RWPE1 (cell line): Measurements from ENCODE around the gene RASSF5.

Experiments
- CTCF ChIA-PET: fragments of 350-600 bp; sonication (Branson Sonifier 250); formaldehyde crosslinking; extraction: SDS; loops from one replicate; lab custom pipeline; 2021; lab: Yijun Ruan, JAX
- POLR2A ChIA-PET: fragments of 400-600 bp; formaldehyde crosslinking; extraction: SDS; loops from one replicate; lab custom pipeline; 2020; ENCODE audit warnings: antibody characterized with exemption; ENCODE audit not compliant: low non-redundant PET; lab: Yijun Ruan, JAX
- DNase-seq: peaks from one replicate; pipeline ENCODE4 v3.0.0; 2012; ENCODE audit warnings: low spot score
- H3K27ac ChIP-seq: fragments of 450-650 bp; 2 replicates; pipeline ENCODE4 v1.5.1; 2017
- CTCF ChIP-seq: fragments of 450-650 bp; conservative IDR thresholded peaks from 2 replicates; pipeline ENCODE4 v1.5.1; 2017; ENCODE audit warnings: low read depth, mild to moderate bottlenecking

Gene RASSF5

DNA sequence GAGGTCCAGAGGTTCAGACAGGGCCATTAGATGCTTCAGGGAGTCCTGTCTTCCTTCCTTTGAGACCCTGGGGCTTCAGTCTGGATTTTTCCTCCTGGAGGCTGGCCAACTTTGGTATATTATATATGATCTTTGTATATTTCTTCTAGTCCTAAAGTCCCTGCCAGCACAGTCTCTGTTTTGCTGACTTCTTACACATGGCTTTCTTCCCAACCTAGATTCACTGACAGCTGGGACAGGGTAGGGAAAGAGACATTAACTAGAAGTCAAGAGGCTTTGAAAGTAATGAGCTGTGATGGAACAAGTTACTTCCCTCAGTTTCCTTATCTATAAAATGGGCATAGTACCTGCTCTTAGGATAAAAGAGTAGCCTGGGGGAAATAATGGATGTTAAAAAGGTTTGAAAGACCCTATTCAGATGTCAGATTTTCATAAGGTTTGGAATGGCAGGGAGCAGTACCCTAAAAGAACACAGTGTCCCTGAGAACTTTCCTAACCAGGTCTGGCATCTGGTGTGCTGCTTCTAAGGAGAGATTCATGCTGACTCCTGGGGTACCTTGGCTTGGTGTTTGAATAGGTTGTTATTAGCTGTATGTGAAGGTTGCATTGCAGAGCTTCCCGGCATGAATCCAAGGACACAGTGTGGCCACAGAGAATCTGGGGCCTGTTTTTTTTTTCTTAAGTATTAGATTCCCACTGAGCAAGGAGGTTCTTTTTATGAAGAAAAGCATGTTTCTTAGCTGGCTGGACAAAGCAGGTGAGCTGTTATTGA is 47.6 kb downstream of the RASSF5 start:
- DNase-seq: no peak
- no peak for TF ChIP-seq CTCF
- POLR2A ChIA-PET: interaction anchor here (0.8 kb wide), 1 partner anchor 42 kb away, joined by 3 read pairs; no protein-coding TSS in a partner anchor
- no peak overlapping the region for H3K27ac ChIP-seq
- CTCF ChIA-PET: interaction anchor here (0.9 to 4.4 kb wide), 6 partner anchors 11 to 76 kb away, joined by 3 to 51 read pairs (median 6); partner anchors contain the start of gene EIF2D

- TF ChIP-seq CTCF: no peak
- no peak overlapping the region for H3K27ac ChIP-seq
- POLR2A ChIA-PET: interaction anchor here (0.8 kb wide), 1 partner anchor 43 kb away, joined by 3 read pairs; no protein-coding TSS in a partner anchor
- CTCF ChIA-PET: interaction anchor here (0.6 to 4.4 kb wide), 6 partner anchors 11 to 128 kb away, joined by 3 to 51 read pairs (median 5); partner anchors contain the start of gene EIF2D
- no peak for DNase-seq
These were observed 48.2 kb downstream of the RASSF5 start for GRCh38 chr1:206555473-206555935.

GRCh38 chr1:206556047-206556749 is 48.9 kb downstream of the RASSF5 start:
- peak overlapping the region; percentile 19; the same call in 1 of the 2 replicates for H3K27ac ChIP-seq
- ChIA-PET CTCF (interaction anchor here (0.6 to 4.4 kb wide), 8 partner anchors 10 to 129 kb away, joined by 3 to 51 read pairs (median 4); partner anchors contain the start of gene EIF2D), POLR2A (interaction anchor here (0.8 kb wide), 1 partner anchor 43 kb away, joined by 3 read pairs; no protein-coding TSS in a partner anchor)
- DNase-seq: no peak
- no peak for TF ChIP-seq CTCF

DNA sequence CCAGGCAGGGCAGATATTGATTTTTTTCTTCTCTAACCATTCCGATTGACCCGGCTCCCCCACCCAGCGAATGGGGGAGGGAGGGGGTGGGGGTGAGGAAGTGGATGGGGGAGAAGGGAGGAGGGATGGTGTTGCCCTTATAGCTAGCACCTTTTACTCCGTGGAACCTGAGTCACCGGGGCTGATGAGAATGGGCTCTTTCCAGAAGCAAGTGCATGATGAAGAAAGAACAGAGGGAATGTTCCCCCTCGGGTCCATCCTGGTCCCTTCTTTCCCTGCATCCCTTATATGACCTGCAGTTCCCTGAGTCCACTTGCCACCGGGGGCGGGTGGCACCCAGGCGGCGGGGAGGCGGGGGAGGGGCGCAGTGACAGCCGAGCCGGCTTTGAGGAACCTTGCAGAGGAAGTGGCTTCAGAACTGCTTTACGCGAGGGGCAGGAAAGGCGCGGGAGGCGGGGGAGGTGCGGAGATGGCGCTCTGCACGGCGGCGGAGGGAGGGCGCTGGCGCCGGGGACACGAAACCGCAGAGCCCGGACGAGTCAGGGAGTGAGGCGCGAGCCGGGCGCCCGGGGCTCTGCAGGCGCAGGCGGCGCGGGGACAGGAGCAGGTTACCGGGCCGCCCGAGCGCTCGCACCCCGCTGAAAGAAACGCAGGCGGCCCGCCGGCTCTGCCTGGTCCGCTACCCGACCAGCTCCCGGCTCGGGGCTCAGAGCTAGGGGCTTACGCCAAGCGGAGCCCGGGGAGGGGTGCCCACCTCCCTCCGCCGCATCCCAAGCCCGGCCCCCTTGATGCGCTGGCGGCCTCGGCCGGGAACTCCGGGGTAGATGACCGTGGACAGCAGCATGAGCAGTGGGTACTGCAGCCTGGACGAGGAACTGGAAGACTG is 49.7 kb downstream of the RASSF5 start:
- no peak for TF ChIP-seq CTCF
- ChIA-PET CTCF (interaction anchor here (0.6 to 4.4 kb wide), 4 partner anchors 13 to 78 kb away, joined by 4 to 51 read pairs (median 4); no protein-coding TSS in a partner anchor), POLR2A (no interaction called here)
- peak overlapping the region; percentile 19 for H3K27ac ChIP-seq
- DNase-seq: peak; percentile 58

GRCh38 chr1:206557636-206558473 is 50.5 kb downstream of the RASSF5 start:
- no peak overlapping the region for H3K27ac ChIP-seq
- ChIA-PET CTCF (interaction anchor here (1.6 to 4.4 kb wide), 2 partner anchors 14 to 26 kb away, joined by 4 to 51 read pairs; no protein-coding TSS in a partner anchor), POLR2A (no interaction called here)
- TF ChIP-seq CTCF: no peak
- DNase-seq: no peak
